Activated T-cell treated with anti-CD3 and anti-CD28 coated beads, Interleukin-2, amount 50 U/mL, for 4 hours (primary cell): ENCODE results near the gene TVP23A. TPM values are rescaled to one million over a fixed set of nuclear protein-coding genes. Genes with fewer than 3 reads are reported as not detected.
"Not testable (repeated sequence)": the region's sequence is repeated elsewhere in the genome, so short reads cannot be mapped to it uniquely, and the experiment has no call there.

Experiments
- ATAC-seq, 2 donors: fragments of 200-7000 bp; cut with Tn5 transposase; one replicate each; pipeline ENCODE4 v1.10.0; 2021
- DNase-seq: peaks from one replicate; pipeline ENCODE4 v3.0.0-alpha.2; 2020
- H3K27me3 Mint-ChIP-seq: one replicate; pipeline ENCODE4 v1.8.0; 2021; ENCODE audit warnings: low read depth, mixed read lengths
- H3K36me3 Mint-ChIP-seq: one replicate; pipeline ENCODE4 v1.8.0; 2022; ENCODE audit warnings: mixed read lengths; ENCODE audit not compliant: insufficient read depth
- H3K4me1 Mint-ChIP-seq: one replicate; pipeline ENCODE4 v1.8.0; 2021; ENCODE audit warnings: low read depth, mixed read lengths
- H3K4me3 Mint-ChIP-seq: one replicate; pipeline ENCODE4 v1.8.0; 2021; ENCODE audit warnings: mild to moderate bottlenecking, moderate library complexity, mixed read lengths
- H3K9me3 Mint-ChIP-seq: one replicate; pipeline ENCODE4 v1.8.0; 2021; ENCODE audit warnings: mixed read lengths
- total RNA-seq, 3 donors: library from RNA; stranded (reverse); gene quantifications; one replicate each; pipeline ENCODE4 v1.2.1, GENCODE V29; 2021

Gene TVP23A
- total RNA-seq, 3 donors from 2014 or later, result 0.11 to 0.14 TPM; not detected in 1

GRCh38 chr16:10791048-10791447, 27.5 kb downstream of the TVP23A start:
- Mint-ChIP-seq H3K27me3 (no peaks in the 10 kb centered on the region), H3K4me3 (no peak overlapping the region), H3K36me3 (no peaks in the 10 kb centered on the region), H3K9me3 (no peaks in the 10 kb centered on the region), H3K4me1 (no peaks in the 10 kb centered on the region)
- DNase-seq (no peak), ATAC-seq (no peak)

- H3K9me3 Mint-ChIP-seq, H3K36me3 Mint-ChIP-seq, DNase-seq, H3K4me1 Mint-ChIP-seq, ATAC-seq, H3K4me3 Mint-ChIP-seq, H3K27me3 Mint-ChIP-seq: not testable (repeated sequence)
Measured at GRCh38 chr16:10788630-10789029, 30.0 kb downstream of the TVP23A start.

GRCh38 chr16:10787304-10787703, 31.3 kb downstream of the TVP23A start:
- Mint-ChIP-seq H3K36me3 (no peaks in the 10 kb centered on the region), H3K9me3 (no peaks in the 10 kb centered on the region), H3K4me3 (no peak overlapping the region), H3K27me3 (peaks cover 2% of the 10 kb centered on the region), H3K4me1 (no peaks in the 10 kb centered on the region)
- ATAC-seq (no peak), DNase-seq (no peak)

- Mint-ChIP-seq H3K4me3 (no peak overlapping the region), H3K4me1 (no peaks in the 10 kb centered on the region), H3K9me3 (no peaks in the 10 kb centered on the region), H3K36me3 (no peaks in the 10 kb centered on the region), H3K27me3 (peaks cover 9% of the 10 kb centered on the region)
- ATAC-seq (no peak), DNase-seq (no peak)
Measured at GRCh38 chr16:10782628-10783027, 36.0 kb downstream of the TVP23A start.

- Mint-ChIP-seq H3K27me3 (peaks cover 9% of the 10 kb centered on the region), H3K4me3 (no peak overlapping the region), H3K9me3 (no peaks in the 10 kb centered on the region), H3K4me1 (peaks cover 3% of the 10 kb centered on the region), H3K36me3 (no peaks in the 10 kb centered on the region)
- ATAC-seq (no peak), DNase-seq (no peak)
Measured at GRCh38 chr16:10780628-10781027, 38.0 kb downstream of the TVP23A start.

- H3K27me3 Mint-ChIP-seq, result peaks cover 13% of the 10 kb centered on the region
- ATAC-seq, H3K36me3 Mint-ChIP-seq, H3K4me3 Mint-ChIP-seq, H3K4me1 Mint-ChIP-seq, DNase-seq, H3K9me3 Mint-ChIP-seq: not testable (repeated sequence)
Measured at GRCh38 chr16:10779908-10780307, 38.7 kb downstream of the TVP23A start.

GRCh38 chr16:10777356-10777755, 41.2 kb downstream of the TVP23A start:
- no peak overlapping the region for H3K4me3 Mint-ChIP-seq
- peaks cover 12% of the 10 kb centered on the region for H3K27me3 Mint-ChIP-seq
- H3K36me3 Mint-ChIP-seq, result no peaks in the 10 kb centered on the region
- H3K9me3 Mint-ChIP-seq, result no peaks in the 10 kb centered on the region
- DNase-seq (no peak), ATAC-seq (no peak)
- peaks cover 7% of the 10 kb centered on the region for H3K4me1 Mint-ChIP-seq

- not testable (repeated sequence) for H3K27me3 Mint-ChIP-seq, H3K36me3 Mint-ChIP-seq, ATAC-seq, H3K4me1 Mint-ChIP-seq, DNase-seq, H3K4me3 Mint-ChIP-seq, H3K9me3 Mint-ChIP-seq
Measured at GRCh38 chr16:10776923-10777322, 41.7 kb downstream of the TVP23A start.

GRCh38 chr16:10776280-10776679, 42.3 kb downstream of the TVP23A start:
- Mint-ChIP-seq H3K4me3 (no peak overlapping the region), H3K36me3 (no peaks in the 10 kb centered on the region), H3K9me3 (no peaks in the 10 kb centered on the region), H3K4me1 (peaks cover 7% of the 10 kb centered on the region), H3K27me3 (peaks cover 6% of the 10 kb centered on the region)
- DNase-seq, result no peak
- ATAC-seq, result peak; percentile 55 to 71

GRCh38 chr16:10770907-10771306, 47.7 kb downstream of the TVP23A start:
- ATAC-seq (no peak), DNase-seq (no peak)
- H3K36me3 Mint-ChIP-seq, result peaks cover 6% of the 10 kb centered on the region
- peaks cover 14% of the 10 kb centered on the region for H3K4me1 Mint-ChIP-seq
- peaks cover 4% of the 10 kb centered on the region for H3K27me3 Mint-ChIP-seq
- H3K4me3 Mint-ChIP-seq, result no peak overlapping the region
- H3K9me3 Mint-ChIP-seq, result no peaks in the 10 kb centered on the region

- no peak overlapping the region for H3K4me3 Mint-ChIP-seq
- ATAC-seq, result no peak
- no peaks in the 10 kb centered on the region for H3K27me3 Mint-ChIP-seq
- H3K36me3 Mint-ChIP-seq, result peaks cover 9% of the 10 kb centered on the region
- H3K4me1 Mint-ChIP-seq, result peaks cover 21% of the 10 kb centered on the region
- no peaks in the 10 kb centered on the region for H3K9me3 Mint-ChIP-seq
- no peak for DNase-seq
Measured at GRCh38 chr16:10769381-10769780, 49.2 kb downstream of the TVP23A start.

- Mint-ChIP-seq H3K4me1 (peaks cover 23% of the 10 kb centered on the region), H3K36me3 (peaks cover 25% of the 10 kb centered on the region), H3K27me3 (no peaks in the 10 kb centered on the region), H3K4me3 (no peak overlapping the region), H3K9me3 (no peaks in the 10 kb centered on the region)
- ATAC-seq (no peak), DNase-seq (no peak)
Measured at GRCh38 chr16:10767127-10767526, 51.5 kb downstream of the TVP23A start.

GRCh38 chr16:10765772-10766171, 52.8 kb downstream of the TVP23A start:
- ATAC-seq (peak; percentile 34 to 72), DNase-seq (no peak)
- Mint-ChIP-seq H3K9me3 (no peaks in the 10 kb centered on the region), H3K27me3 (no peaks in the 10 kb centered on the region), H3K4me3 (no peak overlapping the region), H3K4me1 (peaks cover 20% of the 10 kb centered on the region), H3K36me3 (peaks cover 33% of the 10 kb centered on the region)

GRCh38 chr16:10763456-10763855, 55.1 kb downstream of the TVP23A start:
- Mint-ChIP-seq H3K4me1 (peaks cover 19% of the 10 kb centered on the region), H3K36me3 (peaks cover 49% of the 10 kb centered on the region), H3K9me3 (no peaks in the 10 kb centered on the region), H3K27me3 (no peaks in the 10 kb centered on the region), H3K4me3 (no peak overlapping the region)
- DNase-seq (no peak), ATAC-seq (no peak)

GRCh38 chr16:10762336-10763016, 56.1 kb downstream of the TVP23A start:
- Mint-ChIP-seq H3K36me3 (peaks cover 55% of the 10 kb centered on the region), H3K9me3 (no peaks in the 10 kb centered on the region), H3K27me3 (no peaks in the 10 kb centered on the region), H3K4me1 (peaks cover 19% of the 10 kb centered on the region), H3K4me3 (no peak overlapping the region)
- ATAC-seq (no peak), DNase-seq (no peak)
